Measurements from ENCODE around the gene SELENOI.
"Not testable (repeated sequence)": the region's sequence is repeated elsewhere in the genome, so short reads cannot be mapped to it uniquely, and the experiment has no call there.

DNA sequence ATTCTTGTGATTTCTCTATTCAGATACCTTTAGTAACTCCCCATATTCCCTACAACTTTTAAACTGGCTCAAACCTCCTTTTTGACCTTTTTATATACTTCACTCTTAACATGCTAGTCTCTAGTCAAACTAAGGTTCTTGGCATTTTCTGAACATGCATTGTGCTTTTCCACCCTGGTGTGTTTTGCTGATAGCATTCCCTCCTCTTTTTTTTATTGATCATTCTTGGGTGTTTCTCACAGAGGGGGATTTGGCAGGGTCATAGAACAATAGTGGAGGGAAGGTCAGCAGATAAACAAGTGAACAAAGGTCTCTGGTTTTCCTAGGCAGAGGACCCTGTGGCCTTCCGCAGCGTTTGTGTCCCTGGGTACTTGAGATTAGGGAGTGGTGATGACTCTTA, 23.7 kb downstream of the SELENOI start:
- TF ChIP-seq, protein P1, sequence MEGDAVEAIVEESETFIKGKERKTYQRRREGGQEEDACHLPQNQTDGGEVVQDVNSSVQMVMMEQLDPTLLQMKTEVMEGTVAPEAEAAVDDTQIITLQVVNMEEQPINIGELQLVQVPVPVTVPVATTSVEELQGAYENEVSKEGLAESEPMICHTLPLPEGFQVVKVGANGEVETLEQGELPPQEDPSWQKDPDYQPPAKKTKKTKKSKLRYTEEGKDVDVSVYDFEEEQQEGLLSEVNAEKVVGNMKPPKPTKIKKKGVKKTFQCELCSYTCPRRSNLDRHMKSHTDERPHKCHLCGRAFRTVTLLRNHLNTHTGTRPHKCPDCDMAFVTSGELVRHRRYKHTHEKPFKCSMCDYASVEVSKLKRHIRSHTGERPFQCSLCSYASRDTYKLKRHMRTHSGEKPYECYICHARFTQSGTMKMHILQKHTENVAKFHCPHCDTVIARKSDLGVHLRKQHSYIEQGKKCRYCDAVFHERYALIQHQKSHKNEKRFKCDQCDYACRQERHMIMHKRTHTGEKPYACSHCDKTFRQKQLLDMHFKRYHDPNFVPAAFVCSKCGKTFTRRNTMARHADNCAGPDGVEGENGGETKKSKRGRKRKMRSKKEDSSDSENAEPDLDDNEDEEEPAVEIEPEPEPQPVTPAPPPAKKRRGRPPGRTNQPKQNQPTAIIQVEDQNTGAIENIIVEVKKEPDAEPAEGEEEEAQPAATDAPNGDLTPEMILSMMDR (optimal IDR thresholded peaks at IDR 0.05 in 1 of 3, IDR thresholded peaks at IDR 0.05 in 1 of 3, conservative IDR thresholded peaks at IDR 0.05 in 1 of 3; ENCODE audit: extremely low read depth in 1 of 3, insufficient read depth in 2 of 3, low read length in 3 of 3) = not testable (repeated sequence)
- TF ChIP-seq EZH2 (IDR thresholded peaks at IDR 0.05; ENCODE audit: low read length) = not testable (repeated sequence)

Data from keratinocyte (primary cell).